HepG2 (cell line): ENCODE data around the gene MTARC1. TPM values are rescaled to one million over a fixed set of nuclear protein-coding genes. Genes with fewer than 3 reads are reported as not detected.

Experiments used
- ATAC-seq: fragments of 200-7000 bp; cut with Tn5 transposase; 3 replicates; pipeline ENCODE4 v1.9.1; 2020; ENCODE audit warnings: mild to moderate bottlenecking, moderate library complexity
- BruUV-seq: library from RNA; stranded (reverse); fragments of 400-500 nt; replicated peaks from 2 replicates; lab custom pipeline; 2021; lab: Mats Ljungman, UMichigan
- CTCF ChIA-PET: fragments of 300-600 bp; formaldehyde crosslinking; extraction: SDS; loops from one replicate; lab custom pipeline; 2021; ENCODE audit warnings: low total read pairs, inconsistent platforms, low intra/inter-chr PET ratio; lab: Yijun Ruan, JAX
- POLR2A ChIA-PET: fragments of 350-600 bp; sonication (Branson Sonifier 250); formaldehyde crosslinking; loops from one replicate; lab custom pipeline; 2020; ENCODE audit warnings: antibody characterized with exemption, inconsistent platforms; lab: Yijun Ruan, JAX
- DNase-seq: peaks from one replicate; pipeline ENCODE4 v3.0.0-alpha.2; 2015; ENCODE audit warnings: low spot score
- FAIRE-seq: peaks from 3 replicates; lab custom pipeline; 2011; peaks lifted over from hg19 to GRCh38; lab: Jason Lieb, UNC
- H2AFZ ChIP-seq: one replicate; pipeline ENCODE4 v1.6.1; 2011; ENCODE audit warnings: low read length, inconsistent platforms
- H3K27ac ChIP-seq: fragments of 300-600 bp; 3 replicates; pipeline ENCODE4 v1.8.0; 2011; ENCODE audit warnings: mixed run types, mild to moderate bottlenecking, mixed read lengths, low read length, inconsistent platforms; ENCODE audit not compliant: insufficient read depth; ENCODE audit errors: extremely low read length
- H3K27me3 ChIP-seq, 2 experiments: fragments of 200-600 bp in 1 of 2; 2 replicates in 1 of 2; 3 replicates in 1 of 2; pipeline versions ENCODE4 v1.6.0 to v1.8.0; 2011; ENCODE audit warnings: low read length in 2 of 2, mild to moderate bottlenecking in 2 of 2, moderate library complexity in 2 of 2, inconsistent platforms in 1 of 2; ENCODE audit not compliant: insufficient read depth in 2 of 2, control insufficient read depth in 1 of 2
- H3K36me3 ChIP-seq, 2 experiments: fragments of 200-600 bp in 1 of 2; replicated peaks in 1 of 2; 2 replicates in 1 of 2; 3 replicates in 1 of 2; pipeline versions ENCODE4 v1.5.1 to v1.8.0; 2011; ENCODE audit warnings: low read length in 2 of 2, inconsistent platforms in 1 of 2; ENCODE audit not compliant: insufficient read depth in 2 of 2, control insufficient read depth in 1 of 2
- H3K4me1 ChIP-seq: 2 replicates; pipeline ENCODE4 v1.5.1; 2012; ENCODE audit warnings: low read length, inconsistent platforms; ENCODE audit not compliant: insufficient read depth
- H3K4me2 ChIP-seq: 2 replicates; pipeline ENCODE4 v1.6.0; 2011; ENCODE audit warnings: low read depth, low read length, inconsistent platforms
- H3K4me3 ChIP-seq, 3 experiments: fragments of 200-600 bp in 1 of 3; sonication (generic), shearing (Covaris generic) in 1 of 3; replicated peaks in 1 of 3; 2 replicates each; pipeline ENCODE4 v1.5.1; 2011 to 2016; ENCODE audit warnings: low read length in 3 of 3, inconsistent platforms in 2 of 3, low read depth in 2 of 3, mild to moderate bottlenecking in 2 of 3, control low read depth in 1 of 3, mixed read lengths in 1 of 3; ENCODE audit not compliant: insufficient read depth in 1 of 3
- H3K79me2 ChIP-seq: one replicate; pipeline ENCODE4 v1.6.1; 2011; ENCODE audit warnings: low read length, inconsistent platforms; ENCODE audit not compliant: insufficient read depth
- H3K9ac ChIP-seq: 2 replicates; pipeline ENCODE4 v1.6.0; 2011; ENCODE audit warnings: mild to moderate bottlenecking, low read depth, low read length, inconsistent platforms; ENCODE audit not compliant: insufficient read depth
- H3K9me3 ChIP-seq: 2 replicates; pipeline ENCODE4 v1.5.1; 2012; ENCODE audit warnings: mild to moderate bottlenecking, low read length
- H4K20me1 ChIP-seq: 2 replicates; pipeline ENCODE4 v1.6.0; 2011; ENCODE audit warnings: inconsistent platforms, mild to moderate bottlenecking, low read length, moderate library complexity; ENCODE audit not compliant: insufficient read depth
- KDM2A ChIP-seq: sonication (generic); formaldehyde crosslinking; IDR thresholded peaks from 2 replicates; pipeline ENCODE4 v1.4.0; 2020; ENCODE audit warnings: low read depth, missing genetic modification reagents, borderline replicate concordance
- LCORL ChIP-seq, 2 experiments: fragments of 450-650 bp in 1 of 2; sonication (generic) in 1 of 2; formaldehyde crosslinking in 1 of 2; IDR thresholded peaks; 2 replicates each; pipeline versions ENCODE4 v1.5.0 to v1.6.1; 2017 to 2020; ENCODE audit warnings: antibody characterized with exemption in 1 of 2, missing genetic modification reagents in 1 of 2
- MXI1 ChIP-seq: IDR thresholded peaks from 3 replicates; pipeline ENCODE4 v1.6.1; 2012; ENCODE audit warnings: low read depth, low read length, inconsistent platforms, borderline replicate concordance
- NCOA2 ChIP-seq: sonication (generic); formaldehyde crosslinking; IDR thresholded peaks from 2 replicates; pipeline ENCODE4 v1.8.0; 2022; ENCODE audit warnings: inconsistent platforms
- SOX13 ChIP-seq, 3 experiments: fragments of 450-650 bp in 1 of 3; sonication (generic) in 1 of 3; formaldehyde crosslinking in 1 of 3; IDR thresholded peaks in 2 of 3; conservative IDR thresholded peaks in 1 of 3; 2 replicates each; pipeline versions ENCODE4 v1.5.0 to v1.6.1; 2016 to 2020; ENCODE audit warnings: antibody characterized with exemption in 1 of 3, mild to moderate bottlenecking in 1 of 3, missing compliant biosample characterization in 1 of 3, missing genetic modification reagents in 1 of 3, moderate library complexity in 1 of 3
- TEAD2 ChIP-seq: sonication (generic); formaldehyde crosslinking; IDR thresholded peaks from 2 replicates; pipeline ENCODE4 v1.9.0; 2021; ENCODE audit warnings: missing genetic modification reagents
- ZNF501 ChIP-seq: sonication (generic); formaldehyde crosslinking; IDR thresholded peaks from 2 replicates; pipeline ENCODE4 v1.5.1; 2020; ENCODE audit warnings: mild to moderate bottlenecking, moderate library complexity, missing genetic modification reagents
- ZNF878 ChIP-seq: sonication (generic); formaldehyde crosslinking; IDR thresholded peaks from 2 replicates; pipeline ENCODE4 v1.8.1; 2023; ENCODE audit warnings: mild to moderate bottlenecking, missing genetic modification reagents, moderate library complexity
- WGBS: methylation state at CpG from one replicate; pipeline ENCODE4 v1.1.6; 2017; ENCODE audit warnings: low lambda C conversion rate; 5-methylcytosine and 5-hydroxymethylcytosine counted together
- in situ Hi-C: cut with HindIII; loops from 2 replicates; pipeline ENCODE4 v1.10.0; 2017; ENCODE audit warnings: low pct_unique_long_range_greater_than_20kb; ENCODE audit not compliant: extremely low pct_ligation_motif_present
- intact Hi-C: fragments of 100-400 bp; cut with micrococcal nuclease; formaldehyde crosslinking; loops from one replicate; pipeline ENCODE4 v1.10.0; 2022; ENCODE audit not compliant: unreplicated experiment
- polyA plus RNA-seq, 8 experiments: library from polyadenylated mRNA; depleted of rRNA in 3 of 8; stranded (reverse) in 7 of 8; unstranded in 1 of 8; fragments of >200 nt; fragmentation: Illumina TruSeq in 4 of 8; extraction: Trizol in 4 of 8; gene quantifications; 2 replicates each; pipeline versions ENCODE4 v1.2.1 to v1.2.3, GENCODE V29; 2011 to 2016; ENCODE audit warnings: low read depth in 4 of 8, missing spikeins in 1 of 8, mixed read lengths in 1 of 8; ENCODE audit not compliant: insufficient read depth in 1 of 8
- total RNA-seq, 5 experiments: library from RNA; depleted of rRNA; stranded (reverse); fragments of >200 nt; fragmentation: Illumina TruSeq; extraction: Trizol; gene quantifications; 2 replicates each; pipeline ENCODE4 v1.2.3, GENCODE V29; 2016; ENCODE audit warnings: low read depth in 1 of 5
- TF ChIP-seq, protein P1 (sequence below): sonication (generic); formaldehyde crosslinking; conservative IDR thresholded peaks from 2 replicates; pipeline ENCODE4 v1.8.1; 2023; ENCODE audit warnings: missing genetic modification reagents

Gene MTARC1
- total and polyA plus RNA-seq, 2 of the 13 experiments (the other 11 are each of a cell fraction or from before 2014, with no cell fraction given) = 19.4 to 106 TPM

DNA sequence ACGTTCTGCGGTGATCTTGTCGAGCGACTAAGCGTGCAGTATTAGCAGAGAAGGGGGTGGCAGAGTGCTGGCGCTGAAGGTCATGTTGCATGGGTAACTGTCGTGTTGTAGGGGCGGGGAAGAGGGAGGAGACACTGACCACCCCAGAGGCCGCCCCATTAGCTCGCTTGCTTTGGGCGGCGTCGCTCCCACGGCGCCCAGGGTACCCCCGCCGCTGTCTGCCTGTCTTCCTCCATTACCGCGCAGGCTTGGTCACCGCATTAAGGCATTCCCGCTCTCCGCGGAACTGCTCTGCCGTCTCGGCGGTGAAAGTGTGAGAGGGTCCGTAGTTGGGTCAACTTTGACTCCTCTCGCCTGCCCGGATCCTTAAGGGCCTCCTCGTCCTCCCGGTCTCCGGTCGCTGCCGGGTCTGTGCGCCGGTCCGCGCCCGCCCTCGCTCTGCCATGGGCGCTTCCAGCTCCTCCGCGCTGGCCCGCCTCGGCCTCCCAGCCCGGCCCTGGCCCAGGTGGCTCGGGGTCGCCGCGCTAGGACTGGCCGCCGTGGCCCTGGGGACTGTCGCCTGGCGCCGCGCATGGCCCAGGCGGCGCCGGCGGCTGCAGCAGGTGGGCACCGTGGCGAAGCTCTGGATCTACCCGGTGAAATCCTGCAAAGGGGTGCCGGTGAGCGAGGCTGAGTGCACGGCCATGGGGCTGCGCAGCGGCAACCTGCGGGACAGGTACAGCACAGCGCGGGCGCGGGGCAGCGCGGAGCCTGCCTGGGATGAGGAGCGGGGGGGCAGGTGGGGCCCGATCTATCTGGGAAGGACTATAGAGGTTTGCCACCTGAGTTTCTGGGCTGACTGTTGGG lies 38.4 kb upstream of the MTARC1 start, which contains the start of gene MTARC2 (continued):
- no peak; the same call in 1 of the 2 replicates for TF ChIP-seq ZNF878
- no peak for TF ChIP-seq SOX13 (IDR thresholded peaks at IDR 0.05)
- peak in 1 of 2 experiments; percentile 36; a peak in 2 of 4 replicates for TF ChIP-seq SOX13 (CRISPR knock-in tag; conservative IDR thresholded peaks at IDR 0.05 in 1 of 2, IDR thresholded peaks at IDR 0.05 in 1 of 2)
- TF ChIP-seq, protein P1, sequence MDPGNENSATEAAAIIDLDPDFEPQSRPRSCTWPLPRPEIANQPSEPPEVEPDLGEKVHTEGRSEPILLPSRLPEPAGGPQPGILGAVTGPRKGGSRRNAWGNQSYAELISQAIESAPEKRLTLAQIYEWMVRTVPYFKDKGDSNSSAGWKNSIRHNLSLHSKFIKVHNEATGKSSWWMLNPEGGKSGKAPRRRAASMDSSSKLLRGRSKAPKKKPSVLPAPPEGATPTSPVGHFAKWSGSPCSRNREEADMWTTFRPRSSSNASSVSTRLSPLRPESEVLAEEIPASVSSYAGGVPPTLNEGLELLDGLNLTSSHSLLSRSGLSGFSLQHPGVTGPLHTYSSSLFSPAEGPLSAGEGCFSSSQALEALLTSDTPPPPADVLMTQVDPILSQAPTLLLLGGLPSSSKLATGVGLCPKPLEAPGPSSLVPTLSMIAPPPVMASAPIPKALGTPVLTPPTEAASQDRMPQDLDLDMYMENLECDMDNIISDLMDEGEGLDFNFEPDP (CRISPR knock-in tag) = no peak
- TF ChIP-seq LCORL (IDR thresholded peaks at IDR 0.05) = no peak
- TF ChIP-seq LCORL (CRISPR knock-in tag; IDR thresholded peaks at IDR 0.05) = peak; percentile 15; the same call in 1 of the 2 replicates
- TF ChIP-seq KDM2A (CRISPR knock-in tag) = peak; percentile 85
- TF ChIP-seq ZNF501 (CRISPR knock-in tag) = peak; percentile 59; the same call in 1 of the 2 replicates

- peak overlapping the region; percentile 95 for H3K4me2 ChIP-seq
- peaks cover 23% of the 10 kb centered on the region for H3K79me2 ChIP-seq
- no peaks in the 10 kb centered on the region for H3K36me3 ChIP-seq
- BruUV-seq = TSS peak; percentile 47
- DNase-seq (no peak), FAIRE-seq (no peak), ATAC-seq (no peak)
- CTCF ChIA-PET = no interaction called here
- POLR2A ChIA-PET = interaction anchor here (1.7 to 4.5 kb wide), 5 partner anchors 14 to 58 kb away, joined by 7 to 59 read pairs (median 32); no protein-coding TSS in a partner anchor
- H3K9me3 ChIP-seq = no peaks in the 10 kb centered on the region
- H3K4me1 ChIP-seq = peaks cover 57% of the 10 kb centered on the region
- no peaks in the 10 kb centered on the region for H4K20me1 ChIP-seq
- peak overlapping the region; percentile 76 for H3K9ac ChIP-seq
- peaks cover 0 to 16% of the 10 kb centered on the region in 2 experiments; a peak in 3 of 5 replicates for H3K27me3 ChIP-seq
- no peak overlapping the region for H3K27ac ChIP-seq
- in situ Hi-C loops (no loop called here), intact Hi-C loops (loop anchor here (1.0 to 2.0 kb wide), 3 partner anchors 16 to 58 kb away; partner anchors contain the start of gene C1orf115)
- peak overlapping the region; percentile 65 to 87 (median 79) for H3K4me3 ChIP-seq
- WGBS = 15% methylated on average over 1 of the region's 3 CpGs
- TF ChIP-seq TEAD2 (CRISPR knock-in tag) = 0 out of 2 replicates have a peak, but pooled peaks have one; percentile 8
- TF ChIP-seq MXI1 = no peak
- TF ChIP-seq NCOA2 (CRISPR knock-in tag) = no peak
- no peak overlapping the region for H2AFZ ChIP-seq
Observed at GRCh38 chr1:220748936-220749335, 37.8 kb upstream of the MTARC1 start.
